Medulla oblongata (tissue), 1 donor: ENCODE data around the gene TJP2.

Experiments
- DNase-seq: peaks from one replicate; pipeline ENCODE4 v3.0.0-alpha.2; 2015; ENCODE audit errors: extremely low spot score

The TJP2 gene

GRCh38 chr9:69190863-69191181, 16.7 kb downstream of the TJP2 start:
- no peak for DNase-seq

DNA sequence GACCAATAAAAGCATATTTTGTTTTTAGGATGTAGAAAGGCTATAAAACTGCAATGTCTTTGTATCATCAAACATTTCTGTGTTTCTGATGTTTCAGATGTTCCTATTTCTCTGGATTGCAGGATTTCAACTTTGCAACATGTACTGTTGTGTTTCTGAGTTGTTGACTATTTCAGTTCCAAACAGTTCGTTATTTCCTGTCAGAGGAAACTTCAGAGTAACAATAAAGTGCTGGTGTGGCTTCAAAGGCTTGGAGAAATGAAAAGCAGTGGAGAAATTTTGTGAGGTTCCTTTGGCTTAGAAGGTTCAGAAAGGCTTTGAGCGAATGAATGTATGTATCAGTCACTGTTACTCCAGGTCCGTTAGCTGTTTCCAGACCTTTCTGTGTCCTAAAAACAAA, 17.2 kb downstream of the TJP2 start:
- no peak for DNase-seq

DNA sequence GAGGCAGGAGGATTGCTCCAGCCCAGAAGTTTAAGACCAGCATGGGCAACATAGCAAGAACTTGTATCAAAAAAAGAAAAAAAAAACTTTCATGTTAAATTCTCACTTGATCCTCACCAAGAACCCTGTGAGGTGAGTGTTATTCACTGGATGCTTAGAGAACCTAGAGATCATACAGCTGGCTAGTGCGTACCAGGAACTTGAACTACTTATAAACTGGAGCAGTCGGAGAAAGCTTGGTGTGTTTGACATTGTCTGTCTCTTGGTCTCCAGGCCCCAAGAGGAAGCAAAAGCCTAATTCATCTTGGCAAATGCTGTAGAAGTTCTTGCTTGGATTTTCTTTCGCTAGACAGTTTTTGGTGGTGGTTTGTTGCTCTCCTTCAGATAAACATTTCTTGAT, 18.1 kb downstream of the TJP2 start:
- peak; percentile 38 for DNase-seq

DNA sequence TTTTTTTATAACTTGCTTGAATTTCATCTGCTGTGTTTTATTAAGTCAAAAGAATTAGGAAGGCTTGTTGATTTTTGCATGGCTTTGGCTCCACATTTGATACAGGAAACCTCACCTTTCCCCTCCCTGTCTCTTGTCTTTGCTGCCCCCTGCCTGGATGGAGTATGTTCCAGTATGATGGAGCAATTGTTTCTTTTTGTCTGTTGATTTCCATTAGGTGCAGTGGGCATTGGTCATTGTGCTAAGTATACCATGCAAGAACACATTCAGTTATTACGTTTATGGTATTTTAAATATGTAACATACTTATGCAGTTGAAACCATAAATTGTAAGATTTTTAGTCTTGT, 19.6 kb downstream of the TJP2 start:
- DNase-seq: peak; percentile 41

- DNase-seq: no peak
Observed at GRCh38 chr9:69194702-69195418, 20.8 kb downstream of the TJP2 start.

DNA sequence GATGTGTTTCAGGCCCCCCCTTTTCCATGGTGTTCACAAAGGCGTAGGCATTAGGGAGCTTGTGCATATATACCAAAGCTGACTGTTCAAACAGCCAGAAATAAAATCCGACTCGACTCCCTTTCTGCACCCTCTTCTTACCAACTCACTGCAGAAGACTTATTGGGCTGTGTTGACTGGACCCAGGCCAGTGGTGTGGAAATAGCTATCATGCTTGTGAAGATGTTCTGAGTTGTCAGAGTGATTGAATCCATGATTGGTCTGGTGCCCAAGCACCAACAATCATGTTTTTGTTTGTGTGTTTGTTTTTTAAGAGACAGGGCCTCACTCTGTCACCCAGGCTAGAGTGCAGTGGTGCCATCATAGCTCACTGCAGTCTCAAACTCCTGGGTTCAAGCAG, 21.6 kb downstream of the TJP2 start:
- DNase-seq: peak; percentile 86

DNA sequence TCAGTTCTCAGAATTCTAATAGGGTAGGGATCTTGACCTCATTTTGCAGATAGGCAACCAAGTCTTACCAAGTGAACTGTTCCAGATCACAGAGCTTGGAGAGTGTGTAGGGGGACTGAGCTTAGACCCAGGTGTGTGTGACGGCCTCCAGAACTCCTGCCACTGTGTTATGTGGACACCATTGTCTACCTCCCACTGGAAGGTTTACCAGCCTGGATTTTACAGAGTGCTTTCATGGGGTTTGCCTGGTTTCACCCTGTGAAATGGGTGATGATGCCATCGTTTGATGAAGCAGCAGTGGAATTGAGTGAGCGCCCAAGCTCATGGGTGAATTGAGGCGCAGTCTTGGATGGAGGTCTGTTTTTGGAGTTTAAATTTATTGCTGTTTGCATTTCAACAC, 23.6 kb downstream of the TJP2 start:
- no peak for DNase-seq

DNA sequence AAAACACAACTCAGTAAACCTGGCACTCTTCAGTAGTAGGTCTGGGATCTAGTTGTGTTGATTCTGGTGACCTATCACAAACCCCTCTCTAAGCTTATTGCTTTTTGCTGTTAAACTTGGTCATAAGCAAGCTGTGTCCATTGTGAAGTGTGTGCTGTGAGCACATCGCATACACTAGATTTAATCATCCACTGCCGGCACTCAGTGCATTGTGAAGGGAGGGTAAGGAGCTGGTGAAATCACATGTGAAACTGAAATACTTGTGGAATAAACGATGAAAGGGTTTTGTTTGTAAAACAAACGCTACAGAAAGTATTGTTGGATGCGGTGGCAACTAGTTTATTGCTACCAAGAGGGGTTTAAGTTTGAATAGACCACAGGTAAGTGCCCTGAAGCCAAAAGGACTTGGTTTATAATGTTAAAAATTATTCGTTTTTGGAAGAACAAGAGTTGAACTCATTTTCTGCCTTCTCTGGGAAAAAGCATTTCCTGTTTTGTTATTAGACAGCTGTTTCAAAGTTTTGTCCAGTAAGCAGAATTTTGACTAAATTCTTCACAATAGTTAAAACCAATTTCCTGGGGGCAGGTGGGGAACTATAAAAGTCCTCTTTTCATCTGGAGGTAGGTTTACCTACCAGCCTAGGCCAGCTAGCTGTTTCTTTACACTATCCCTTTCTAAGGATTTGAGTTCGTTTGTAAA, 24.6 kb downstream of the TJP2 start:
- DNase-seq: peak; percentile 80

DNA sequence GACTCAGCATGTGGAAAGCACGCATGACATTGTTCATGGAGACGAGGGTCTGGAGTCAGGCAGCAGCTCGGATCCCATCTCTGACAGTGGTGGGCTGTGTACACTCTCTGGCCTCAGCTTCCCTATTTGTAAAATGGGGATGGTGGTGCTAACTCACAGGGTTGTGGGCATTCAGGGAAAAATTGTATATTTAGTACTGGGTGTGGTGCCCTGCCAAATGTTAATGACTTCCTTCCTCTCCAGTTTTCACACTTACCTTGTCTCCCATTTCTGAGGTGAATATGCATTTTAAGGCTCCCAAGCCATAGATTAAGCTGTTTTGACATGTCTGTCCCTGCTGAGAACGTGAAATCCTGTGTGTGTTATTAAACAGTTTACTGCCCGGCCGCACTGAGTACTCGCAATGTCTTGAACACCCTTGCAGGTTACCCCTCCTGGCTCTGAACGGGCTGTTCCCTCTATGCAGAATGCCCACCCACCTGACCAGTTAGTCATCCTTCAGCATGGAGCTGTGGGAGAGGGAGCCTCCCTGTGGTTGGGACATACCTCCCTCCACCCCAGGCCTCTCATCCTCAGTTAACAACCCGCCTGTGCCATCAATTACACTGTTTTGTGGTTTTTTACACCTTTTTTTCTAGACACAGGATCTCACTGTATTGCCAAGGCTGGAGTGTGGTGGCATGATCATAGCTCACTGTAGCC, 25.8 kb downstream of the TJP2 start:
- DNase-seq: peak; percentile 27

DNA sequence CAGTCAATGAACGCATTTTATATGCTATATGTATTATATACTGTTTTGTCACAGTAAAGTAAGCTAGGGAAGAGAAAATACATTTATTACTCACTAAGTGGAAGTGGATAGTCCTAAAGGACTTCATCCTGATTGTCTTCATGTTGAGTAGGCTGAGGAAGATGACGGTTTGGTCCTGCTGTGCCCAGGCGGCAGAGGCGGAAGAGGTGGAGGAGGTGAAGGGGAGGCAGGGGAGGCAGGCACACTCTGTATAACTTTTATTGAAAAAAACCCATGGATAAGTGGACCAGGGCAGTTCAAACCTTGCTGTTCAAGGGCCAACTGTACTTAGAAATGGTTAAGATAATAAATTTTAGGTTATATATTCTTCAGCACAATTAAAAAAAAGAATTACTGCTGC, 28.5 kb downstream of the TJP2 start:
- DNase-seq: no peak

GRCh38 chr9:69204326-69204725, 30.2 kb downstream of the TJP2 start:
- DNase-seq: no peak

DNA sequence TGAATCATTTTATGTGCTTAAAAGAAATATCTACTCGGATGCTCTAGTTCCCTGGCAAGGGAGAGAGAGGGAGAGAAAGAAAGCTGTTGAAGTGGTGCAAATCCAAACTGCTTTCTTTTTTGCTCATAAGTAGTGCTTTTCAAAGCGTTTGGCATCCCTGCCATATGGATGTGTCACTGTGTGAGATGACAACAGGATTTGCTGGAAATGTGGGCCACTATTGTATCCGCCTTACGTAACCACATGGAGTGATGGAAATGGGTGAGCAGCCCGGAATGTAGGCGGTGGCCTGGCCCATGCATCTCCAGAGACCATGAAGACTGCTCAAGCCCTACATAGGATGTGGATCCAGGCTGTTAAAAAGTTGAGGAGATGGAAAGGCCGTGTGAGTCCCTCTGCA, 30.8 kb downstream of the TJP2 start:
- peak; percentile 91 for DNase-seq

DNA sequence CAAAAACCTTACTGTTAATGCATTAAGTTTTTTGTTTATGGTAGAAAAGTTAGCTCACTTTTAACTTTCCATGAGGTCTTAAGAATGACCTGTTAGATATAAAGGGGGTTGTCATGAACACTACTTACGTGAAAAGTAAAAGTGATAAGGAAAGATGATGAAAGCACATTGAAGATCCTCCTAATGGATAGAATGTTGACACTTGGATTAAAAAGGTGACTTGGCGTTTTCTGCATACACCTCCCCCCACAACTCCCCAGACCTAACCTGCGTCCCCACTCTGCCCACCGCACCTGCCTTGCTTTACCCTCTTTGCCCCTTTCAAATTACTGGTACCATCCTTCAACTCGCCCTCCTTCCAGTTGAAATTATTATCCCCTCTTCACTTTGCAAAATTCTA, 32.0 kb downstream of the TJP2 start:
- no peak for DNase-seq

- no peak for DNase-seq
Observed at GRCh38 chr9:69207503-69207902, 33.4 kb downstream of the TJP2 start.

GRCh38 chr9:69211424-69212036, 37.5 kb downstream of the TJP2 start:
- no peak for DNase-seq

- no peak for DNase-seq
Observed at GRCh38 chr9:69213647-69214046, 39.6 kb downstream of the TJP2 start.

- DNase-seq: no peak
Observed at GRCh38 chr9:69214939-69215338, 40.9 kb downstream of the TJP2 start.

DNA sequence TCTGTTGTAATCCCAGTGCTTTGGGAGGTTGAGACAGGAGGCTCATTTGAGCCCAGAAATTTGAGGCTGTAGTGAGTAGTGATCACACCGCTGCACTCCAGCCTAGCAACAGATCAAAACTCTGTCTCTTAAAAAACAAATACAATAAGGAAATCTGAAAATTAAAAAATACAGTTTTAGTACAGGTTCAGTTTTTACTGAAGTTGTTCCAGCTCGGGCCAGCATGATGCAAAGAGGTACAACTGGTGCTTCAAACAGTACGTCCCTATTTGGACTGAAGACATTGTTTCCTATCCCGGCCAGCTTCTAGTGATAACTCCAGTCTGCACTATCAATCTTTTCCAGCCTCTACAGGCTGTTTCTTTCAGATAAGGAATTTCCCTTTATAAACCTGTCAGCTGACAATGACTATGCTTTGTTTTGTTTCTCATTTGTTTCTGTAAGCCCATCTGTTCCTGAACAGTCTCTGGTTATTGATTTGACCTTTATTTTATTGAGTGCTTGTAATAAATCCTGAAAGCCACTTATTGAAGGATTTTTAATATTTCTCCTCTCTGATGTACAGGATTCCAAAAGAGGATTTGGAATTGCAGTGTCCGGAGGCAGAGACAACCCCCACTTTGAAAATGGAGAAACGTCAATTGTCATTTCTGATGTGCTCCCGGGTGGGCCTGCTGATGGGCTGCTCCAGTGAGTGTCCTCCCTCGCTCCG, 41.9 kb downstream of the TJP2 start:
- DNase-seq: no peak

GRCh38 chr9:69218166-69218565, 44.1 kb downstream of the TJP2 start:
- peak; percentile 67 for DNase-seq

- no peak for DNase-seq
Observed at GRCh38 chr9:69221036-69221435, 47.0 kb downstream of the TJP2 start.

GRCh38 chr9:69222970-69223369, 48.9 kb downstream of the TJP2 start:
- no peak for DNase-seq

DNA sequence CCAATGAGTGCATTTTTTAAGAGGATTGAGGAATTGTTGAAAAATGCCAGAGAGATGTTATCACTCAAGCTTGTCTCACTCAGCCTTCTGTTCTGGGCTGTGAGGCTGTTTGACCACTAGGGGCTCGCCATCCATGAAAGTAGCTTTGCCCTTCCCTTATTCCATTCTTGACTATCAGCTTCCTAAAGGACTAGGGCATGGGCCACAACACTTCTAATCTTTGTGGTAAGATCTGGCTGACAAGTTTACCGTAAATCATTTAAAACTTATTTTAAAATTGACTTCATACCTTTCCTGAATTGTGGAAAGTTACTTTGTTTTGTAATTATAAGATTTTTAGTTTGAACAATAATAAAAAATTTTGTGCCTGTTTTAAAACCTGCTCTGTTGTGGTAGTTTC, 49.5 kb downstream of the TJP2 start:
- peak; percentile 51 for DNase-seq
